OCI-LY3 (cell line): ENCODE measurements around the gene NPEPPS.
"Not testable (repeated sequence)": the region's sequence is repeated elsewhere in the genome, so short reads cannot be mapped to it uniquely, and the experiment has no call there.

Source experiments
- EZH2phosphoT487 ChIP-seq: fragments of 200-600 bp; shearing (Covaris generic); IDR thresholded peaks from 2 replicates; pipeline ENCODE4 v1.6.1; 2018; ENCODE audit warnings: antibody characterized with exemption, mixed run types, low read depth
- TF ChIP-seq, protein P1 (sequence below): fragments of 200-600, 300-600 bp; sonication (generic); IDR thresholded peaks from 2 replicates; pipeline ENCODE4 v1.5.1; 2014; ENCODE audit warnings: antibody characterized with exemption, low read length, low read depth

- TF ChIP-seq, protein P1, sequence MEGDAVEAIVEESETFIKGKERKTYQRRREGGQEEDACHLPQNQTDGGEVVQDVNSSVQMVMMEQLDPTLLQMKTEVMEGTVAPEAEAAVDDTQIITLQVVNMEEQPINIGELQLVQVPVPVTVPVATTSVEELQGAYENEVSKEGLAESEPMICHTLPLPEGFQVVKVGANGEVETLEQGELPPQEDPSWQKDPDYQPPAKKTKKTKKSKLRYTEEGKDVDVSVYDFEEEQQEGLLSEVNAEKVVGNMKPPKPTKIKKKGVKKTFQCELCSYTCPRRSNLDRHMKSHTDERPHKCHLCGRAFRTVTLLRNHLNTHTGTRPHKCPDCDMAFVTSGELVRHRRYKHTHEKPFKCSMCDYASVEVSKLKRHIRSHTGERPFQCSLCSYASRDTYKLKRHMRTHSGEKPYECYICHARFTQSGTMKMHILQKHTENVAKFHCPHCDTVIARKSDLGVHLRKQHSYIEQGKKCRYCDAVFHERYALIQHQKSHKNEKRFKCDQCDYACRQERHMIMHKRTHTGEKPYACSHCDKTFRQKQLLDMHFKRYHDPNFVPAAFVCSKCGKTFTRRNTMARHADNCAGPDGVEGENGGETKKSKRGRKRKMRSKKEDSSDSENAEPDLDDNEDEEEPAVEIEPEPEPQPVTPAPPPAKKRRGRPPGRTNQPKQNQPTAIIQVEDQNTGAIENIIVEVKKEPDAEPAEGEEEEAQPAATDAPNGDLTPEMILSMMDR: not testable (repeated sequence)
- TF ChIP-seq EZH2phosphoT487: not testable (repeated sequence)
Measured at GRCh38 chr17:47562406-47562705, 31.4 kb downstream of the NPEPPS start.
